ENCODE results near the gene USP10. TPM values are rescaled to one million over a fixed set of nuclear protein-coding genes. Genes with fewer than 3 reads are reported as not detected.
A peak's percentile ranks its signal among the peaks of the same experiment; 100 is the strongest.
"Not testable (repeated sequence)": the region's sequence is repeated elsewhere in the genome, so short reads cannot be mapped to it uniquely, and the experiment has no call there.

The USP10 gene
- total and polyA plus RNA-seq, 2 donors: 31.7 to 44.7 TPM

DNA sequence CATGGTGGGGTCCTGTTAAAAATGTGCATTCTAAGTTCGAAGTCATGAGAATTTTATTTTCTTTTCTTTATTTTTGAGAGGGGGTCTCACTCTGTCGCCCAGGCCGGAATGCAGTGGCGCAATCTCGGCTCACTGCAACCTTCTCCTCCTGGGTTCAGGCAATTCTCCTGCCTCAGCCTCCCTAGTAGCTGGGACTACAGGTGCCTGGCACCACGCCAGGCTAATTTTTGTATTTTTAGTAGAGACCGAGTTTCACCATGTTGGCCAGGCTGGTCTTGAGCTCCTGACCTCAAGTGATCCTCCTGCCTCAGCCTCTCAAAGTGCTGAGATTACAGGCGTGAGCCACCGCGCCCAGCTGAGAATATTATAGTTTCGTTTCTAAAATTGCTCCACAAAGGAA, 48.4 kb downstream of the USP10 start:
- not testable (repeated sequence) for H3K4me1 ChIP-seq (ENCODE audit: control insufficient read depth in 2 of 2, insufficient read depth in 2 of 2, low read length in 2 of 2)

GRCh38 chr16:84749072-84749471, 49.3 kb downstream of the USP10 start:
- H3K4me3 ChIP-seq (ENCODE audit: low read length in 2 of 2): no peak overlapping the region
- H3K9me3 ChIP-seq (ENCODE audit: control insufficient read depth in 2 of 2, insufficient read depth in 1 of 2, low read length in 1 of 2): no peaks in the 10 kb centered on the region
- DNase-seq (ENCODE audit: low read depth in 6 of 9, low spot score in 9 of 9): no peak
- H3K27ac ChIP-seq (ENCODE audit: low read depth in 1 of 2, low read length in 1 of 2): no peak overlapping the region
- 99% methylated on average over 2 of the region's 2 CpGs for WGBS
- H3K36me3 ChIP-seq (ENCODE audit: control insufficient read depth in 2 of 2, insufficient read depth in 2 of 2, low read length in 1 of 2): peaks cover 19 to 27% of the 10 kb centered on the region in 2 donors
- peaks cover 0 to 9% of the 10 kb centered on the region in 2 donors for H3K4me1 ChIP-seq (ENCODE audit: control insufficient read depth in 2 of 2, insufficient read depth in 2 of 2, low read length in 2 of 2)
- no peaks in the 10 kb centered on the region for H3K27me3 ChIP-seq (ENCODE audit: control insufficient read depth in 2 of 2, insufficient read depth in 1 of 2, low read length in 1 of 2)

More for the DNA sequence above, 48.4 kb downstream of the USP10 start:
- not testable (repeated sequence) for H3K4me3 ChIP-seq (ENCODE audit: low read length in 2 of 2); H3K9me3 ChIP-seq (ENCODE audit: control insufficient read depth in 2 of 2, insufficient read depth in 1 of 2, low read length in 1 of 2); DNase-seq (ENCODE audit: low read depth in 6 of 9, low spot score in 9 of 9); H3K27ac ChIP-seq (ENCODE audit: low read depth in 1 of 2, low read length in 1 of 2); H3K27me3 ChIP-seq (ENCODE audit: control insufficient read depth in 2 of 2, insufficient read depth in 1 of 2, low read length in 1 of 2)
- H3K36me3 ChIP-seq (ENCODE audit: control insufficient read depth in 2 of 2, insufficient read depth in 2 of 2, low read length in 1 of 2): peaks cover 23 to 24% of the 10 kb centered on the region in 2 donors
- 97% methylated on average over 11 of the region's 11 CpGs for WGBS

GRCh38 chr16:84749815-84750214, 50.0 kb downstream of the USP10 start:
- Histone ChIP-seq H3K4me1 (ENCODE audit: control insufficient read depth in 2 of 2, insufficient read depth in 2 of 2, low read length in 2 of 2) (peaks cover 0 to 15% of the 10 kb centered on the region in 2 donors), H3K27ac (ENCODE audit: low read depth in 1 of 2, low read length in 1 of 2) (no peak overlapping the region), H3K9me3 (ENCODE audit: control insufficient read depth in 2 of 2, insufficient read depth in 1 of 2, low read length in 1 of 2) (no peaks in the 10 kb centered on the region), H3K27me3 (ENCODE audit: control insufficient read depth in 2 of 2, insufficient read depth in 1 of 2, low read length in 1 of 2) (no peaks in the 10 kb centered on the region), H3K36me3 (ENCODE audit: control insufficient read depth in 2 of 2, insufficient read depth in 2 of 2, low read length in 1 of 2) (peaks cover 17 to 25% of the 10 kb centered on the region in 2 donors), H3K4me3 (ENCODE audit: low read length in 2 of 2) (no peak overlapping the region)
- DNase-seq (ENCODE audit: low read depth in 6 of 9, low spot score in 9 of 9): no peak
- 97% methylated on average over 8 of the region's 8 CpGs for WGBS

GRCh38 chr16:84750575-84750974, 50.8 kb downstream of the USP10 start:
- Histone ChIP-seq H3K4me1 (ENCODE audit: control insufficient read depth in 2 of 2, insufficient read depth in 2 of 2, low read length in 2 of 2) (peaks cover 0 to 17% of the 10 kb centered on the region in 2 donors), H3K27me3 (ENCODE audit: control insufficient read depth in 2 of 2, insufficient read depth in 1 of 2, low read length in 1 of 2) (no peaks in the 10 kb centered on the region), H3K27ac (ENCODE audit: low read depth in 1 of 2, low read length in 1 of 2) (no peak overlapping the region), H3K36me3 (ENCODE audit: control insufficient read depth in 2 of 2, insufficient read depth in 2 of 2, low read length in 1 of 2) (peaks cover 17 to 18% of the 10 kb centered on the region in 2 donors), H3K4me3 (ENCODE audit: low read length in 2 of 2) (no peak overlapping the region), H3K9me3 (ENCODE audit: control insufficient read depth in 2 of 2, insufficient read depth in 1 of 2, low read length in 1 of 2) (no peaks in the 10 kb centered on the region)
- 95% methylated on average over 4 of the region's 4 CpGs for WGBS
- no peak for DNase-seq (ENCODE audit: low read depth in 6 of 9, low spot score in 9 of 9)

DNA sequence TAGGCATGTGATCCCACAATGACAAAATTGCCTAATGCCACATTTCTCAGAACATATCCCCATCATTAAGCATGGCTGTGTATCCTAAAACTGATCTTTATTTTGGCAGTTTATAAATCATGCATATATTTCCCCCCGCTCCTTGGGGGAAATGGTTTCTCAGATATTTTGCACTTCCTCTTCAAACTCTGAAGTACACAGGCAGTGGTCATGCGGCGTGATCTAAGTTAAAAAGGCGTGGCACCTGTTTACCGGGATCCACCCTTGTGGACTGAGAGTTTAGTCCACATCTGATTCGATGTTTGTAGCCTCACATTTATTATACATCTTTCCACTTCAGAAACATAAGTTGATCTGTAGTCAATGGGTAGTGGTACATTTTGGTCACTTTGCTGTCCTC, 51.4 kb downstream of the USP10 start:
- H3K9me3 ChIP-seq (ENCODE audit: control insufficient read depth in 2 of 2, insufficient read depth in 1 of 2, low read length in 1 of 2): no peaks in the 10 kb centered on the region
- no peak for DNase-seq (ENCODE audit: low read depth in 6 of 9, low spot score in 9 of 9)
- no peak overlapping the region for H3K4me3 ChIP-seq (ENCODE audit: low read length in 2 of 2)
- H3K27ac ChIP-seq (ENCODE audit: low read depth in 1 of 2, low read length in 1 of 2): no peak overlapping the region
- no peaks in the 10 kb centered on the region for H3K27me3 ChIP-seq (ENCODE audit: control insufficient read depth in 2 of 2, insufficient read depth in 1 of 2, low read length in 1 of 2)
- WGBS: 85% methylated on average over 6 of the region's 6 CpGs
- H3K36me3 ChIP-seq (ENCODE audit: control insufficient read depth in 2 of 2, insufficient read depth in 2 of 2, low read length in 1 of 2): peaks cover 15 to 16% of the 10 kb centered on the region in 2 donors
- peaks cover 0 to 17% of the 10 kb centered on the region in 2 donors for H3K4me1 ChIP-seq (ENCODE audit: control insufficient read depth in 2 of 2, insufficient read depth in 2 of 2, low read length in 2 of 2)

GRCh38 chr16:84751947-84752346, 52.1 kb downstream of the USP10 start:
- H3K27me3 ChIP-seq (ENCODE audit: control insufficient read depth in 2 of 2, insufficient read depth in 1 of 2, low read length in 1 of 2): no peaks in the 10 kb centered on the region
- H3K36me3 ChIP-seq (ENCODE audit: control insufficient read depth in 2 of 2, insufficient read depth in 2 of 2, low read length in 1 of 2): peaks cover 11% of the 10 kb centered on the region in 2 donors
- peaks cover 0 to 17% of the 10 kb centered on the region in 2 donors for H3K4me1 ChIP-seq (ENCODE audit: control insufficient read depth in 2 of 2, insufficient read depth in 2 of 2, low read length in 2 of 2)
- no peak overlapping the region for H3K27ac ChIP-seq (ENCODE audit: low read depth in 1 of 2, low read length in 1 of 2)
- H3K4me3 ChIP-seq (ENCODE audit: low read length in 2 of 2): no peak overlapping the region
- no peak for DNase-seq (ENCODE audit: low read depth in 6 of 9, low spot score in 9 of 9)
- H3K9me3 ChIP-seq (ENCODE audit: control insufficient read depth in 2 of 2, insufficient read depth in 1 of 2, low read length in 1 of 2): no peaks in the 10 kb centered on the region

GRCh38 chr16:84752600-84752999, 52.8 kb downstream of the USP10 start:
- peaks cover 0 to 17% of the 10 kb centered on the region in 2 donors for H3K4me1 ChIP-seq (ENCODE audit: control insufficient read depth in 2 of 2, insufficient read depth in 2 of 2, low read length in 2 of 2)
- WGBS: 79% methylated on average over 8 of the region's 8 CpGs
- peaks cover 8 to 9% of the 10 kb centered on the region in 2 donors for H3K36me3 ChIP-seq (ENCODE audit: control insufficient read depth in 2 of 2, insufficient read depth in 2 of 2, low read length in 1 of 2)
- H3K27me3 ChIP-seq (ENCODE audit: control insufficient read depth in 2 of 2, insufficient read depth in 1 of 2, low read length in 1 of 2): no peaks in the 10 kb centered on the region
- no peak overlapping the region for H3K4me3 ChIP-seq (ENCODE audit: low read length in 2 of 2)
- H3K27ac ChIP-seq (ENCODE audit: low read depth in 1 of 2, low read length in 1 of 2): no peak overlapping the region
- H3K9me3 ChIP-seq (ENCODE audit: control insufficient read depth in 2 of 2, insufficient read depth in 1 of 2, low read length in 1 of 2): no peaks in the 10 kb centered on the region
- no peak for DNase-seq (ENCODE audit: low read depth in 6 of 9, low spot score in 9 of 9)

GRCh38 chr16:84753412-84754326, 53.9 kb downstream of the USP10 start:
- peaks cover 0 to 20% of the 10 kb centered on the region in 2 donors for H3K4me1 ChIP-seq (ENCODE audit: control insufficient read depth in 2 of 2, insufficient read depth in 2 of 2, low read length in 2 of 2)

DNA sequence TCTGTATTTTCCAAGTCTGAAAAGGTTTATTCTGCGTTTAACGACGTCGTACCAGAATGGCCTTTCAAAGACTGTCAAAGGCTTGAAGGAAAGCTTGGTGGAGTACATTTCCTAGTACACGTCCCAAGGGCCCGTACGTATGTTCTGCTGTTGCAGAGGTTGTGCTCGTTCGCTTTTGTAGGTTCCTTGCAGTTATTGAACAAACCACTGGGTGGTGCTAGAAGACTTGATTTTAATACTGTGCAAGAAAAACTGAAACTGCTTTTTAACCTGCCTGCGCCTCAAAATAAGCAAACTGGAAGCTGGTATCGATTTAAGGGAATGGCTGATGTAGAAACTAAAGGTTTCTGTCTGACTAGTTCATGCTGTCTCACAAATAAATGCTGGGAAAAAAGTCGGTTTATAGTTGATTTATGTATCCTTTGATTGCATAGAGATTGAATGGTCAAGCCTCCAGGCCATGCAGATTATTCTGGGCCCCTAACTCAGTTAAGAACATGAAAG, 54.6 kb downstream of the USP10 start:
- no peaks in the 10 kb centered on the region for H3K27me3 ChIP-seq (ENCODE audit: control insufficient read depth in 2 of 2, insufficient read depth in 1 of 2, low read length in 1 of 2)
- 19% methylated on average over 12 of the region's 12 CpGs for WGBS
- peaks cover 0 to 22% of the 10 kb centered on the region in 2 donors for H3K4me1 ChIP-seq (ENCODE audit: control insufficient read depth in 2 of 2, insufficient read depth in 2 of 2, low read length in 2 of 2)
- no peak overlapping the region for H3K4me3 ChIP-seq (ENCODE audit: low read length in 2 of 2)
- no peaks in the 10 kb centered on the region for H3K9me3 ChIP-seq (ENCODE audit: control insufficient read depth in 2 of 2, insufficient read depth in 1 of 2, low read length in 1 of 2)
- peak; percentile 59 to 93 (median 87) for DNase-seq (ENCODE audit: low read depth in 6 of 9, low spot score in 9 of 9)
- peaks cover 9 to 19% of the 10 kb centered on the region in 2 donors for H3K36me3 ChIP-seq (ENCODE audit: control insufficient read depth in 2 of 2, insufficient read depth in 2 of 2, low read length in 1 of 2)
- H3K27ac ChIP-seq (ENCODE audit: low read depth in 1 of 2, low read length in 1 of 2): peak overlapping the region in 1 of 2 donors; percentile 26

More at GRCh38 chr16:84753412-84754326, 53.9 kb downstream of the USP10 start:
- DNase-seq (ENCODE audit: low read depth in 6 of 9, low spot score in 9 of 9): no peak
- Histone ChIP-seq H3K27me3 (ENCODE audit: control insufficient read depth in 2 of 2, insufficient read depth in 1 of 2, low read length in 1 of 2) (no peaks in the 10 kb centered on the region), H3K9me3 (ENCODE audit: control insufficient read depth in 2 of 2, insufficient read depth in 1 of 2, low read length in 1 of 2) (no peaks in the 10 kb centered on the region), H3K36me3 (ENCODE audit: control insufficient read depth in 2 of 2, insufficient read depth in 2 of 2, low read length in 1 of 2) (peaks cover 9 to 14% of the 10 kb centered on the region in 2 donors), H3K4me3 (ENCODE audit: low read length in 2 of 2) (no peak overlapping the region), H3K27ac (ENCODE audit: low read depth in 1 of 2, low read length in 1 of 2) (no peak overlapping the region)
- WGBS: 97% methylated on average over 14 of the region's 14 CpGs
